HepG2 (cell line): ENCODE data around the gene MYOM1. TPM values are rescaled to one million over a fixed set of nuclear protein-coding genes. Genes with fewer than 3 reads are reported as not detected.

Experiments used
- DNMT1 ChIP-seq: sonication (generic); formaldehyde crosslinking; IDR thresholded peaks from 2 replicates; pipeline ENCODE4 v1.5.1; 2020; ENCODE audit warnings: mild to moderate bottlenecking, missing genetic modification reagents
- DNMT3B ChIP-seq: conservative IDR thresholded peaks from 2 replicates; pipeline ENCODE4 v1.6.1; 2016; ENCODE audit warnings: missing biosample characterization, control low read depth
- FOXK1 ChIP-seq: sonication (generic); formaldehyde crosslinking; IDR thresholded peaks from 2 replicates; pipeline ENCODE4 v1.4.0; 2020; ENCODE audit warnings: low read depth, missing genetic modification reagents, borderline replicate concordance
- FOXP1 ChIP-seq, 2 experiments: fragments of 450-650 bp in 1 of 2; IDR thresholded peaks; 2 replicates each; pipeline ENCODE4 v1.6.1; 2017 to 2018; ENCODE audit warnings: antibody characterized with exemption in 1 of 2
- GATA4 ChIP-seq: sonication (generic); IDR thresholded peaks from 2 replicates; pipeline ENCODE4 v1.6.1; 2016; ENCODE audit warnings: antibody characterized with exemption, low read depth, borderline replicate concordance
- HMGA1 ChIP-seq: sonication (generic); formaldehyde crosslinking; conservative IDR thresholded peaks from 2 replicates; pipeline ENCODE4 v1.4.0; 2020; ENCODE audit warnings: missing genetic modification reagents
- JUN ChIP-seq: sonication (generic); formaldehyde crosslinking; IDR thresholded peaks from 2 replicates; pipeline ENCODE4 v1.4.0; 2020; ENCODE audit warnings: mild to moderate bottlenecking, missing genetic modification reagents
- NFIB ChIP-seq: sonication (generic); formaldehyde crosslinking; IDR thresholded peaks from 2 replicates; pipeline ENCODE4 v1.9.0; 2021; ENCODE audit warnings: missing genetic modification reagents, mild to moderate bottlenecking, borderline replicate concordance
- POLR2AphosphoS2 ChIP-seq: IDR thresholded peaks from 2 replicates; pipeline ENCODE4 v1.6.1; 2011; ENCODE audit warnings: low read depth, low read length, improper control_type of control experiment
- POLR2G ChIP-seq: fragments of 200-400 bp; formaldehyde crosslinking; IDR thresholded peaks from 2 replicates; pipeline ENCODE4 v1.6.1; 2018; ENCODE audit warnings: mild to moderate bottlenecking, low read depth, low read length, moderate library complexity
- RFX5 ChIP-seq: IDR thresholded peaks from 2 replicates; pipeline ENCODE4 v1.6.1; 2011; ENCODE audit warnings: low read depth, low read length, improper control_type of control experiment
- SCMH1 ChIP-seq: sonication (generic); formaldehyde crosslinking; IDR thresholded peaks from 2 replicates; pipeline ENCODE4 v1.9.0; 2021; ENCODE audit warnings: missing genetic modification reagents, mild to moderate bottlenecking, borderline replicate concordance
- SMARCE1 ChIP-seq: fragments of 450-650 bp; IDR thresholded peaks from 2 replicates; pipeline ENCODE4 v1.6.1; 2017; ENCODE audit warnings: borderline replicate concordance
- SRSF9 ChIP-seq: fragments of 200-400 bp; formaldehyde crosslinking; IDR thresholded peaks from 2 replicates; pipeline ENCODE4 v1.6.1; 2018; ENCODE audit warnings: borderline replicate concordance, mild to moderate bottlenecking, low read depth, low read length; ENCODE audit not compliant: insufficient read depth, poor library complexity, severe bottlenecking
- TCF7L2 ChIP-seq: IDR thresholded peaks from 2 replicates; pipeline ENCODE4 v1.6.1; 2011; ENCODE audit warnings: mild to moderate bottlenecking, low read depth, low read length, moderate library complexity
- YEATS4 ChIP-seq: sonication (generic); formaldehyde crosslinking; IDR thresholded peaks from 2 replicates; pipeline ENCODE4 v1.4.0; 2020; ENCODE audit warnings: missing genetic modification reagents, borderline replicate concordance
- ZNF225 ChIP-seq: sonication (generic); formaldehyde crosslinking; IDR thresholded peaks from 2 replicates; pipeline ENCODE4 v1.4.0; 2020; ENCODE audit warnings: mild to moderate bottlenecking, missing genetic modification reagents
- ZNF282 ChIP-seq: fragments of 450-650 bp; IDR thresholded peaks from 2 replicates; pipeline ENCODE4 v1.6.1; 2018; ENCODE audit not compliant: partially characterized antibody
- ZNF329 ChIP-seq: sonication (generic); formaldehyde crosslinking; IDR thresholded peaks from 2 replicates; pipeline ENCODE4 v1.9.0; 2021; ENCODE audit warnings: low read depth, mild to moderate bottlenecking, missing genetic modification reagents
- ZNF598 ChIP-seq: sonication (generic); formaldehyde crosslinking; IDR thresholded peaks from 2 replicates; pipeline ENCODE4 v1.5.1; 2020; ENCODE audit warnings: mild to moderate bottlenecking, missing genetic modification reagents, borderline replicate concordance
- ZNF891 ChIP-seq: sonication (generic); formaldehyde crosslinking; IDR thresholded peaks from 2 replicates; pipeline ENCODE4 v1.5.0; 2020; ENCODE audit warnings: mild to moderate bottlenecking, missing genetic modification reagents
- polyA plus RNA-seq, 8 experiments: library from polyadenylated mRNA; depleted of rRNA in 3 of 8; stranded (reverse) in 7 of 8; unstranded in 1 of 8; fragments of >200 nt; fragmentation: Illumina TruSeq in 4 of 8; extraction: Trizol in 4 of 8; gene quantifications; 2 replicates each; pipeline versions ENCODE4 v1.2.1 to v1.2.3, GENCODE V29; 2011 to 2016; ENCODE audit warnings: low read depth in 4 of 8, missing spikeins in 1 of 8, mixed read lengths in 1 of 8; ENCODE audit not compliant: insufficient read depth in 1 of 8
- total RNA-seq, 5 experiments: library from RNA; depleted of rRNA; stranded (reverse); fragments of >200 nt; fragmentation: Illumina TruSeq; extraction: Trizol; gene quantifications; 2 replicates each; pipeline ENCODE4 v1.2.3, GENCODE V29; 2016; ENCODE audit warnings: low read depth in 1 of 5
- TF ChIP-seq, protein P1 (sequence below), 2 experiments: sonication (generic) in 1 of 2; formaldehyde crosslinking in 1 of 2; IDR thresholded peaks; 2 replicates each; pipeline versions ENCODE4 v1.4.0 to v1.6.1; 2018 to 2020; ENCODE audit warnings: missing genetic modification reagents in 2 of 2, borderline replicate concordance in 1 of 2, low read depth in 1 of 2, mild to moderate bottlenecking in 1 of 2, missing biosample characterization in 1 of 2
- TF ChIP-seq, protein P2 (sequence below): sonication (generic); formaldehyde crosslinking; IDR thresholded peaks from 2 replicates; pipeline ENCODE4 v1.5.1; 2020; ENCODE audit warnings: missing genetic modification reagents, mild to moderate bottlenecking, borderline replicate concordance
- TF ChIP-seq, protein P3 (sequence below): IDR thresholded peaks from 2 replicates; pipeline ENCODE4 v1.6.1; 2016; ENCODE audit warnings: missing compliant biosample characterization, missing genetic modification reagents, borderline replicate concordance

Gene MYOM1
- total and polyA plus RNA-seq, 2 of the 13 experiments (the other 11 are each of a cell fraction or from before 2014, with no cell fraction given): 0.46 to 0.98 TPM

DNA sequence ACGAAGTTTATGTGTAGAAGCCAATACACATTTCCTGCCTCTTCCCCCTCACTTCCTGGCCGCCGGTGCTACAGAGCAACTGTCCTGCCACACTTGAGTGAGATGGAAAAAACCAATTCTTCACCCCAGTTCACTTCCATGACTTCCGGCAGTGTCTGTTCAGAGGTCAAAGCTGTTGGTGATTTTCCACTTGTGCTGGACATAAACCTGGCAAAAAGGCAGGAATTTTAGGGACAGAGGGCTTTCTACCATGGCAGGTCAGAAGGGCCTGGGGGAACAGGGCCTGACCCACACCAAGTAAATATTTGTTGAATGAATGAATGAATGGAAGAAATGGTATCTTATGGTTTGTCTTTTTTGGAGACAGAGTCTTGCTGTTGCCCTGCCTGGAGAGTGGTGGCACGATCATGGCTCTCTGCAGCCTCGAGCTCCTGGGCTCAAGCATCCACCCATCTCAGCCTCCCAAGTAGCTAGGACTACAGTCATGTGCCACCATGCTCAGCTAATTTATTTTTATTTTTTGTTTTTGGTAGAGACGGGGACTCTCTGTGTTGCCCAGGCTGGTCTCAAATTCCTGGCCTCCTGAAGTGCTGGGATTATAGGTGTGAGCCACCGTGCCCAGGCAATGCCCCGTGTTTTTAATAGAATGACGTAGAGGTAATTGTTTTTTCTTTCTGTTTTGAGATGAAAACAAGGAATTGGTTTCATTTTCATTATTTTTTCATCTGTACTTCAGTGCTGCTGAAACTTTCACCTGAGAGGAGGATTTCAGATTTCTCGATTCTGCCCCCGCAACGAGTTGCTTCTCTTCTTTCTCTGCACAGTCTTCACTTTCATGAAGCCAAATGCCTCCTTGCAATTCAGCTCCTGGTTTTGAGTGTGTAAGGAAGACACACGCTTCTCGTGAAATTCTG is 158.8 kb downstream of the MYOM1 start (continued):
- no peak for TF ChIP-seq SMARCE1
- TF ChIP-seq, protein P1, sequence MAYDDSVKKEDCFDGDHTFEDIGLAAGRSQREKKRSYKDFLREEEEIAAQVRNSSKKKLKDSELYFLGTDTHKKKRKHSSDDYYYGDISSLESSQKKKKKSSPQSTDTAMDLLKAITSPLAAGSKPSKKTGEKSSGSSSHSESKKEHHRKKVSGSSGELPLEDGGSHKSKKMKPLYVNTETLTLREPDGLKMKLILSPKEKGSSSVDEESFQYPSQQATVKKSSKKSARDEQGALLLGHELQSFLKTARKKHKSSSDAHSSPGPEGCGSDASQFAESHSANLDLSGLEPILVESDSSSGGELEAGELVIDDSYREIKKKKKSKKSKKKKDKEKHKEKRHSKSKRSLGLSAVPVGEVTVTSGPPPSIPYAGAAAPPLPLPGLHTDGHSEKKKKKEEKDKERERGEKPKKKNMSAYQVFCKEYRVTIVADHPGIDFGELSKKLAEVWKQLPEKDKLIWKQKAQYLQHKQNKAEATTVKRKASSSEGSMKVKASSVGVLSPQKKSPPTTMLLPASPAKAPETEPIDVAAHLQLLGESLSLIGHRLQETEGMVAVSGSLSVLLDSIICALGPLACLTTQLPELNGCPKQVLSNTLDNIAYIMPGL (CRISPR knock-in tag; IDR thresholded peaks at IDR 0.05; ENCODE audit: borderline replicate concordance in 1 of 2, low read depth in 1 of 2): peak in 1 of 2 experiments; percentile 28; a peak in 2 of 4 replicates
- TF ChIP-seq YEATS4: peak; percentile 55; the same call in 1 of the 2 replicates
- peak; percentile 62; the same call in 1 of the 2 replicates for TF ChIP-seq FOXK1 (CRISPR knock-in tag)
- TF ChIP-seq NFIB: no peak
- TF ChIP-seq GATA4: peak; percentile 83; the same call in 1 of the 2 replicates
- no peak for TF ChIP-seq SRSF9
- no peak for TF ChIP-seq FOXP1 (IDR thresholded peaks at IDR 0.05)
- peak; percentile 52 for TF ChIP-seq FOXP1 (CRISPR knock-in tag; IDR thresholded peaks at IDR 0.05)
- TF ChIP-seq, protein P2, sequence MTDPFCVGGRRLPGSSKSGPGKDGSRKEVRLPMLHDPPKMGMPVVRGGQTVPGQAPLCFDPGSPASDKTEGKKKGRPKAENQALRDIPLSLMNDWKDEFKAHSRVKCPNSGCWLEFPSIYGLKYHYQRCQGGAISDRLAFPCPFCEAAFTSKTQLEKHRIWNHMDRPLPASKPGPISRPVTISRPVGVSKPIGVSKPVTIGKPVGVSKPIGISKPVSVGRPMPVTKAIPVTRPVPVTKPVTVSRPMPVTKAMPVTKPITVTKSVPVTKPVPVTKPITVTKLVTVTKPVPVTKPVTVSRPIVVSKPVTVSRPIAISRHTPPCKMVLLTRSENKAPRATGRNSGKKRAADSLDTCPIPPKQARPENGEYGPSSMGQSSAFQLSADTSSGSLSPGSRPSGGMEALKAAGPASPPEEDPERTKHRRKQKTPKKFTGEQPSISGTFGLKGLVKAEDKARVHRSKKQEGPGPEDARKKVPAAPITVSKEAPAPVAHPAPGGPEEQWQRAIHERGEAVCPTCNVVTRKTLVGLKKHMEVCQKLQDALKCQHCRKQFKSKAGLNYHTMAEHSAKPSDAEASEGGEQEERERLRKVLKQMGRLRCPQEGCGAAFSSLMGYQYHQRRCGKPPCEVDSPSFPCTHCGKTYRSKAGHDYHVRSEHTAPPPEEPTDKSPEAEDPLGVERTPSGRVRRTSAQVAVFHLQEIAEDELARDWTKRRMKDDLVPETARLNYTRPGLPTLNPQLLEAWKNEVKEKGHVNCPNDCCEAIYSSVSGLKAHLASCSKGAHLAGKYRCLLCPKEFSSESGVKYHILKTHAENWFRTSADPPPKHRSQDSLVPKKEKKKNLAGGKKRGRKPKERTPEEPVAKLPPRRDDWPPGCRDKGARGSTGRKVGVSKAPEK (CRISPR knock-in tag): no peak
- TF ChIP-seq DNMT1: no peak
- TF ChIP-seq ZNF282: no peak
- TF ChIP-seq POLR2G: peak; percentile 63
- TF ChIP-seq POLR2AphosphoS2: no peak
- TF ChIP-seq ZNF329 (CRISPR knock-in tag): no peak
- TF ChIP-seq TCF7L2: no peak
- TF ChIP-seq, protein P3, sequence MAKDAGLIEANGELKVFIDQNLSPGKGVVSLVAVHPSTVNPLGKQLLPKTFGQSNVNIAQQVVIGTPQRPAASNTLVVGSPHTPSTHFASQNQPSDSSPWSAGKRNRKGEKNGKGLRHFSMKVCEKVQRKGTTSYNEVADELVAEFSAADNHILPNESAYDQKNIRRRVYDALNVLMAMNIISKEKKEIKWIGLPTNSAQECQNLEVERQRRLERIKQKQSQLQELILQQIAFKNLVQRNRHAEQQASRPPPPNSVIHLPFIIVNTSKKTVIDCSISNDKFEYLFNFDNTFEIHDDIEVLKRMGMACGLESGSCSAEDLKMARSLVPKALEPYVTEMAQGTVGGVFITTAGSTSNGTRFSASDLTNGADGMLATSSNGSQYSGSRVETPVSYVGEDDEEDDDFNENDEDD (CRISPR knock-in tag): peak; percentile 31; the same call in 1 of the 2 replicates
- no peak for TF ChIP-seq ZNF598 (CRISPR knock-in tag)
- TF ChIP-seq ZNF225: no peak
- TF ChIP-seq RFX5: no peak
- TF ChIP-seq SCMH1 (CRISPR knock-in tag): no peak
- TF ChIP-seq DNMT3B (CRISPR knock-in tag): 0 out of 2 replicates have a peak, but pooled peaks have one; percentile 17
- TF ChIP-seq JUN (CRISPR knock-in tag): peak; percentile 60
- no peak for TF ChIP-seq HMGA1 (CRISPR knock-in tag)
- no peak for TF ChIP-seq ZNF891 (CRISPR knock-in tag)
